ENCODE results near the gene POLR3C. TPM values are rescaled to one million over a fixed set of nuclear protein-coding genes. Genes with fewer than 3 reads are reported as not detected.

The POLR3C gene
- total and polyA plus RNA-seq, 2 of the 13 experiments (the other 11 are each of a cell fraction or from before 2014, with no cell fraction given), result 15.5 to 24.3 TPM

GRCh38 chr1:145845514-145846161 is 21.6 kb downstream of the POLR3C start, which contains the start of gene NUDT17 (continued):
- TF ChIP-seq ZBTB8A (CRISPR knock-in tag; IDR thresholded peaks at IDR 0.05; ENCODE audit: borderline replicate concordance, low read depth) (no peak), ZMYM2 (CRISPR knock-in tag; IDR thresholded peaks at IDR 0.05) (no peak), ZSCAN29 (CRISPR knock-in tag; conservative IDR thresholded peaks at IDR 0.05) (peak; percentile 33; the same call in 1 of the 2 replicates), ELK4 (CRISPR knock-in tag; IDR thresholded peaks at IDR 0.05; ENCODE audit: borderline replicate concordance) (no peak), POLR2AphosphoS2 (IDR thresholded peaks at IDR 0.05; ENCODE audit: low read depth, low read length) (no peak), TGIF2 (CRISPR knock-in tag; IDR thresholded peaks at IDR 0.05) (peak; percentile 75), LCORL (IDR thresholded peaks at IDR 0.05) (no peak), LCORL (CRISPR knock-in tag; IDR thresholded peaks at IDR 0.05) (peak; percentile 23; the same call in 1 of the 2 replicates), ZNF296 (CRISPR knock-in tag; conservative IDR thresholded peaks at IDR 0.05) (no peak), MEIS2 (CRISPR knock-in tag; IDR thresholded peaks at IDR 0.05) (peak; percentile 65; the same call in 1 of the 2 replicates), ZNF891 (CRISPR knock-in tag; IDR thresholded peaks at IDR 0.05) (peak; percentile 56; the same call in 1 of the 2 replicates), ZBTB44 (CRISPR knock-in tag; IDR thresholded peaks at IDR 0.05) (no peak), THAP9 (CRISPR knock-in tag; IDR thresholded peaks at IDR 0.05; ENCODE audit: borderline replicate concordance) (peak; percentile 34; the same call in 1 of the 2 replicates), ZNF564 (CRISPR knock-in tag; IDR thresholded peaks at IDR 0.05) (0 out of 2 replicates have a peak, but pooled peaks have one; percentile 59), ZNF550 (CRISPR knock-in tag; IDR thresholded peaks at IDR 0.05; ENCODE audit: borderline replicate concordance) (no peak), MTF2 (CRISPR knock-in tag; IDR thresholded peaks at IDR 0.05; ENCODE audit: borderline replicate concordance) (no peak), FOXC1 (CRISPR knock-in tag; IDR thresholded peaks at IDR 0.05; ENCODE audit: borderline replicate concordance) (no peak), KDM5A (IDR thresholded peaks at IDR 0.05; ENCODE audit: borderline replicate concordance, low read length) (no peak), TRAFD1 (CRISPR knock-in tag; IDR thresholded peaks at IDR 0.05; ENCODE audit: borderline replicate concordance) (peak; percentile 60; the same call in 1 of the 2 replicates), POLR2A (IDR thresholded peaks at IDR 0.05; ENCODE audit: insufficient read depth in 1 of 2, low read depth in 2 of 2, low read length in 2 of 2) (no peak; a peak in 1 of 4 replicates), ZNF614 (CRISPR knock-in tag; IDR thresholded peaks at IDR 0.05; ENCODE audit: borderline replicate concordance) (0 out of 2 replicates have a peak, but pooled peaks have one; percentile 27), ZNF549 (CRISPR knock-in tag; IDR thresholded peaks at IDR 0.05) (no peak), ZNF20 (CRISPR knock-in tag; IDR thresholded peaks at IDR 0.05) (0 out of 2 replicates have a peak, but pooled peaks have one; percentile 40)
